Astrocyte (in vitro differentiated cells and primary cell): Measurements from ENCODE around the gene IRF2. TPM values are rescaled to one million over a fixed set of nuclear protein-coding genes. Genes with fewer than 3 reads are reported as not detected.

ENCODE experiments used
- DNase-seq: peaks from one replicate; pipeline ENCODE4 v3.0.0-alpha.2; 2010; ENCODE audit warnings: low read depth
- FAIRE-seq: peaks from 2 replicates; lab custom pipeline; 2011; peaks lifted over from hg19 to GRCh38; lab: Jason Lieb, UNC
- H2AFZ ChIP-seq: 2 replicates; pipeline ENCODE4 v1.6.0; 2012; ENCODE audit warnings: low read depth, low read length, inconsistent platforms
- H3K27ac ChIP-seq: 2 replicates; pipeline ENCODE4 v1.5.1; 2011; ENCODE audit warnings: low read depth, low read length, inconsistent platforms
- H3K27me3 ChIP-seq: 2 replicates; pipeline ENCODE4 v1.6.0; 2011; ENCODE audit warnings: low read length, inconsistent platforms; ENCODE audit not compliant: insufficient read depth
- H3K36me3 ChIP-seq: 2 replicates; pipeline ENCODE4 v1.5.1; 2011; ENCODE audit warnings: low read length, inconsistent platforms; ENCODE audit not compliant: insufficient read depth
- H3K4me1 ChIP-seq: 2 replicates; pipeline ENCODE4 v1.5.1; 2011; ENCODE audit warnings: low read length, inconsistent platforms; ENCODE audit not compliant: insufficient read depth
- H3K4me2 ChIP-seq: 2 replicates; pipeline ENCODE4 v1.6.0; 2012; ENCODE audit warnings: low read length, inconsistent platforms
- H3K4me3 ChIP-seq: 2 replicates; pipeline ENCODE4 v1.5.1; 2011; ENCODE audit warnings: low read depth, mild to moderate bottlenecking, low read length, inconsistent platforms; ENCODE audit not compliant: insufficient read depth
- H3K79me2 ChIP-seq: 2 replicates; pipeline ENCODE4 v1.6.0; 2012; ENCODE audit warnings: mild to moderate bottlenecking, low read length, inconsistent platforms; ENCODE audit not compliant: insufficient read depth
- H3K9ac ChIP-seq: 2 replicates; pipeline ENCODE4 v1.6.0; 2012; ENCODE audit warnings: mild to moderate bottlenecking, low read length, inconsistent platforms
- H3K9me3 ChIP-seq: 2 replicates; pipeline ENCODE4 v1.5.1; 2012; ENCODE audit warnings: low read depth, mild to moderate bottlenecking, low read length, inconsistent platforms; ENCODE audit not compliant: insufficient read depth
- H4K20me1 ChIP-seq: 2 replicates; pipeline ENCODE4 v1.6.0; 2012; ENCODE audit warnings: low read length, inconsistent platforms; ENCODE audit not compliant: insufficient read depth
- H3K27ac Mint-ChIP-seq: one replicate; pipeline ENCODE4 v1.8.0; 2021; ENCODE audit warnings: mild to moderate bottlenecking, mixed read lengths; ENCODE audit not compliant: unreplicated experiment
- H3K27me3 Mint-ChIP-seq: one replicate; pipeline ENCODE4 v1.8.0; 2021; ENCODE audit warnings: low read depth, mixed read lengths; ENCODE audit not compliant: unreplicated experiment
- H3K36me3 Mint-ChIP-seq: one replicate; pipeline ENCODE4 v1.8.0; 2021; ENCODE audit warnings: low read depth, mixed read lengths; ENCODE audit not compliant: unreplicated experiment
- H3K4me1 Mint-ChIP-seq: one replicate; pipeline ENCODE4 v1.8.0; 2021; ENCODE audit warnings: low read depth, mixed read lengths; ENCODE audit not compliant: unreplicated experiment
- H3K4me3 Mint-ChIP-seq: one replicate; pipeline ENCODE4 v1.8.0; 2021; ENCODE audit warnings: mild to moderate bottlenecking, moderate library complexity, mixed read lengths; ENCODE audit not compliant: unreplicated experiment
- H3K9me3 Mint-ChIP-seq: one replicate; pipeline ENCODE4 v1.8.0; 2021; ENCODE audit warnings: mild to moderate bottlenecking, mixed read lengths; ENCODE audit not compliant: unreplicated experiment
- EZH2 ChIP-seq: IDR thresholded peaks from 2 replicates; pipeline ENCODE4 v1.6.1; 2012; ENCODE audit warnings: mild to moderate bottlenecking, low read length, inconsistent platforms; ENCODE audit not compliant: insufficient read depth
- total RNA-seq: library from RNA; stranded (reverse); gene quantifications from 2 replicates; pipeline ENCODE4 v1.2.1, GENCODE V29; 2021
- TF ChIP-seq, protein P1 (sequence below): IDR thresholded peaks from 2 replicates; pipeline ENCODE4 v1.5.1; 2011; ENCODE audit warnings: low read depth, mild to moderate bottlenecking, inconsistent platforms, low read length, moderate library complexity; ENCODE audit not compliant: insufficient read depth

Gene IRF2
- total RNA-seq, 1 donor from 2014 or later, result 12.6 TPM

DNA sequence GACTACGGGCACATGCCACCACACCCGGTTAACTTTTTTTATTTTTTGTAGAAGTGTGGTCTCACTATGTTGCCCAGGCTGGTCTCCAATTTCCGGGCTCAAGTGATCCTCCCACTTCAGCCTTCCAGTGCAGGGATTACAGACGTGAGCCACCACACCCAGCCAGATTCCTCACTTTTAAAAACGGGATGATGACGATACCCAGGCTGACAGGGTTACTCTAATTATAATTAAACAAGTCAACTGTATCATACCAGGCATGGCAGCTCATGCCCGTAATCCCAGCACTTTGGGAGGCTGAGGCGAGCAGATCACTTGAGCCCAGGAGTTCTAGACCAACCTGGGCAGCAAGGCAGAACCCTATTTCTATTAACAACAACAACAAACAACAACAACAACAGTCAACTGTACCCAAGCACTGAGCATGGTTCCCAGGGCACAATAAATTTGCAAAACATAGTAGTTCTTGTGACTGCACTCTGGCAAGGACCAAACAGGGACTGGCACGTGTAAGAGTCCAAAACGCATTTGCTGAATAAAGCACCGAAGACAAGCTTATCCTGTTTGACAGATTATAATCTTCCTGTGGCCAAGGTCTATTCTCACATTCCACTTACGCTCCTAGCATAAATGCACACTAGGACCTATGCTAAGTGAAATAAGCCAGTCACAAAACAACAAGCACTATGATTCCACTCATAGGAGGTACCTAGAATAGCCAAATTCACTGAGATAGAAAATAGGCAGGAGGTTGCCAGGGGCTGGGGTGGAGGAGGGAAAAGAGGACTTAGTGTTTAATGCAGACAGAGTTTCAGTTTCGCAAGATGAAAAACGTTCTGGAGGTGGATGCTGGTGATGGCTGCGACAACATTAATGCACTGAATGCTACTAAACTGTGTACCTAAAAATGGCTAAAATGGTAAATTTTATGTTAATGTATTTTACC, 77.5 kb downstream of the IRF2 start:
- Histone ChIP-seq H3K27me3 (no peaks in the 10 kb centered on the region), H3K9ac (no peak overlapping the region), H3K4me2 (no peak overlapping the region), H3K4me3 (no peak overlapping the region), H3K79me2 (no peaks in the 10 kb centered on the region), H2AFZ (no peak overlapping the region), H3K27ac (no peak overlapping the region), H3K9me3 (no peaks in the 10 kb centered on the region), H4K20me1 (no peaks in the 10 kb centered on the region), H3K36me3 (no peaks in the 10 kb centered on the region), H3K4me1 (peaks cover 9% of the 10 kb centered on the region)
- TF ChIP-seq, protein P1, sequence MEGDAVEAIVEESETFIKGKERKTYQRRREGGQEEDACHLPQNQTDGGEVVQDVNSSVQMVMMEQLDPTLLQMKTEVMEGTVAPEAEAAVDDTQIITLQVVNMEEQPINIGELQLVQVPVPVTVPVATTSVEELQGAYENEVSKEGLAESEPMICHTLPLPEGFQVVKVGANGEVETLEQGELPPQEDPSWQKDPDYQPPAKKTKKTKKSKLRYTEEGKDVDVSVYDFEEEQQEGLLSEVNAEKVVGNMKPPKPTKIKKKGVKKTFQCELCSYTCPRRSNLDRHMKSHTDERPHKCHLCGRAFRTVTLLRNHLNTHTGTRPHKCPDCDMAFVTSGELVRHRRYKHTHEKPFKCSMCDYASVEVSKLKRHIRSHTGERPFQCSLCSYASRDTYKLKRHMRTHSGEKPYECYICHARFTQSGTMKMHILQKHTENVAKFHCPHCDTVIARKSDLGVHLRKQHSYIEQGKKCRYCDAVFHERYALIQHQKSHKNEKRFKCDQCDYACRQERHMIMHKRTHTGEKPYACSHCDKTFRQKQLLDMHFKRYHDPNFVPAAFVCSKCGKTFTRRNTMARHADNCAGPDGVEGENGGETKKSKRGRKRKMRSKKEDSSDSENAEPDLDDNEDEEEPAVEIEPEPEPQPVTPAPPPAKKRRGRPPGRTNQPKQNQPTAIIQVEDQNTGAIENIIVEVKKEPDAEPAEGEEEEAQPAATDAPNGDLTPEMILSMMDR, result no peak
- no peak for TF ChIP-seq EZH2
- Mint-ChIP-seq H3K4me3 (no peak overlapping the region), H3K9me3 (no peaks in the 10 kb centered on the region), H3K4me1 (no peaks in the 10 kb centered on the region), H3K27me3 (no peaks in the 10 kb centered on the region), H3K36me3 (peaks cover 41% of the 10 kb centered on the region), H3K27ac (no peak overlapping the region)
- FAIRE-seq (no peak), DNase-seq (no peak)

DNA sequence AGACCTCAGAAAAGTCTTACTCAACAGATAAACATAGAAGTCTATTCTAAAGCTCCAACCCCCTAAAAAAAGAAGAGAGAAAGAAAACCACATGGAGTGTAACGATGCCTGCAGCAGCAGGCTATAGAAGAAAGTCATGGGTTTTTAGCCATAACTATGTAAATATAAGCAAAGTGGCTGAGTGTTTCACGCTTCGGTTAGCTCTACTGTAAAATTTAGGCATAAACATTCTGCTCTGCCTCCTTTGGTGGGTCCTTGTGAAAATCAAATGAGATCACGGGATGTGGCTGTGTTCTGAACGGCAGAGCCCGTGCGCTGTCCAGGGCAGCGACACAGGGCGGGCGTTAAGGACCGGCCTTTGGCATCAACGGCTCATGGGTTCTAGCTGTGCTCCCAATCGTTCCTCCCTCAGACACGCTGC, 78.4 kb downstream of the IRF2 start:
- no peak overlapping the region for H3K27ac ChIP-seq
- no peaks in the 10 kb centered on the region for H3K79me2 ChIP-seq
- H3K4me3 ChIP-seq, result no peak overlapping the region
- FAIRE-seq, result no peak
- no peaks in the 10 kb centered on the region for H3K4me1 Mint-ChIP-seq
- no peak overlapping the region for H3K4me2 ChIP-seq
- H3K4me3 Mint-ChIP-seq, result no peak overlapping the region
- no peak overlapping the region for H2AFZ ChIP-seq
- H3K36me3 Mint-ChIP-seq, result peaks cover 45% of the 10 kb centered on the region
- no peaks in the 10 kb centered on the region for H3K27me3 Mint-ChIP-seq
- H3K36me3 ChIP-seq, result no peaks in the 10 kb centered on the region
- H4K20me1 ChIP-seq, result no peaks in the 10 kb centered on the region
- H3K9me3 ChIP-seq, result no peaks in the 10 kb centered on the region
- H3K27me3 ChIP-seq, result no peaks in the 10 kb centered on the region
- DNase-seq, result no peak
- H3K4me1 ChIP-seq, result peaks cover 3% of the 10 kb centered on the region
- TF ChIP-seq, protein P1, result no peak
- TF ChIP-seq EZH2, result no peak
- H3K9ac ChIP-seq, result no peak overlapping the region
- peaks cover 4% of the 10 kb centered on the region for H3K9me3 Mint-ChIP-seq
- H3K27ac Mint-ChIP-seq, result no peak overlapping the region

DNA sequence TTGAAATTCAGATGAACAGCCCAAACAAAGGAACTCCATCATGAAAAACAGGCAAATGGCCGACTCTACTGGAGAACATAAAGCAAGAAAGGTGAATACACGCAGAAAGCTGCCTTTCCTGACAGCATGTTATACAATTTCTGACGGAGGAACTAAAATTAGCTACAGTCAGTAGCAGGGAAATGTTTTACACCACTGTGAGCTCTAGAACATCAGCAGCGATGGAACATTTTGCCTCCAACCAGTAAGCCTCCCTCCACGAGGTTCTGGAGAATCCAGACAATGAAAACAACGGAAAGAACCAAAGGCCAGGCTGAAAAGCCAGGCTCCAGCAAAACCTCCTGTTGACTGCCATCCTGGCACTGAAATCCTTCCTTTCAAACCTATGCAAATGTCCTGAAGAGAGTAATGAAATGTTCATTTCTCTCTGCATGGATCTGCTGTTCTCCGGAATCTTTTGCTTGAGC, 78.9 kb downstream of the IRF2 start:
- Histone ChIP-seq H3K4me2 (no peak overlapping the region), H3K79me2 (no peaks in the 10 kb centered on the region), H3K9ac (no peak overlapping the region), H3K4me1 (no peaks in the 10 kb centered on the region), H3K9me3 (no peaks in the 10 kb centered on the region), H3K27ac (no peak overlapping the region), H3K27me3 (no peaks in the 10 kb centered on the region), H2AFZ (no peak overlapping the region), H4K20me1 (no peaks in the 10 kb centered on the region), H3K36me3 (peaks cover 3% of the 10 kb centered on the region), H3K4me3 (no peak overlapping the region)
- DNase-seq (no peak), FAIRE-seq (no peak)
- H3K9me3 Mint-ChIP-seq, result peaks cover 4% of the 10 kb centered on the region
- TF ChIP-seq EZH2, result no peak
- TF ChIP-seq, protein P1, result no peak
- no peaks in the 10 kb centered on the region for H3K4me1 Mint-ChIP-seq
- peaks cover 50% of the 10 kb centered on the region for H3K36me3 Mint-ChIP-seq
- no peak overlapping the region for H3K27ac Mint-ChIP-seq
- H3K4me3 Mint-ChIP-seq, result no peak overlapping the region
- no peaks in the 10 kb centered on the region for H3K27me3 Mint-ChIP-seq
